Testis (tissue), 2 donors: ENCODE results near the gene CNKSR3.

ENCODE experiments used
- POLR2A ChIP-seq: fragments of 450-650 bp; IDR thresholded peaks from one replicate; pipeline ENCODE4 v1.6.1; 2017; ENCODE audit warnings: antibody characterized with exemption, mild to moderate bottlenecking, moderate library complexity
- TF ChIP-seq, protein P1 (sequence below), 3 experiments: fragments of 450-650 bp in 2 of 3; fragments of 200-600 bp in 1 of 3; sonication (generic) in 1 of 3; IDR thresholded peaks; one replicate each; pipeline ENCODE4 v1.5.1; 2016 to 2019; ENCODE audit warnings: antibody characterized with exemption in 3 of 3, mild to moderate bottlenecking in 2 of 3, moderate library complexity in 1 of 3

DNA sequence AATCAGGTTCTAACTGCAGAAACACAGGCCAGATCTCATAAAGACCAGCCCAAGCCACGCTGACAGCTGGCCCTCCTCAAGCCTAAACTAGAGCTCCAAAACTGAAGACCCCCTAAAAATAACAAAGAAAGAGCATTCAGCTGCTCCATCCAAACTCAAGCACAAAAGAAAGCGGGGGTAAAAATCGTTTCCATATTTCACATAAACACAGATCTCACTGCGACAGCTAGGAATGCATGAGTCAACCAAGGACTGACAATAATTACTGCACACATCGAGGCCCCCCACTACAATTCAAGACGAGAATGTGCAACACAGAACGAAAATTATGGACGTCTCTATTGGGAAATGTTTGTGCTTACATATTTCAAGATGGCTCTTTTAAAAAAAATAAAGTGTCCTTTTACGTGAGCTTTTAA lies 31.1 kb downstream of the CNKSR3 start:
- TF ChIP-seq, protein P1, sequence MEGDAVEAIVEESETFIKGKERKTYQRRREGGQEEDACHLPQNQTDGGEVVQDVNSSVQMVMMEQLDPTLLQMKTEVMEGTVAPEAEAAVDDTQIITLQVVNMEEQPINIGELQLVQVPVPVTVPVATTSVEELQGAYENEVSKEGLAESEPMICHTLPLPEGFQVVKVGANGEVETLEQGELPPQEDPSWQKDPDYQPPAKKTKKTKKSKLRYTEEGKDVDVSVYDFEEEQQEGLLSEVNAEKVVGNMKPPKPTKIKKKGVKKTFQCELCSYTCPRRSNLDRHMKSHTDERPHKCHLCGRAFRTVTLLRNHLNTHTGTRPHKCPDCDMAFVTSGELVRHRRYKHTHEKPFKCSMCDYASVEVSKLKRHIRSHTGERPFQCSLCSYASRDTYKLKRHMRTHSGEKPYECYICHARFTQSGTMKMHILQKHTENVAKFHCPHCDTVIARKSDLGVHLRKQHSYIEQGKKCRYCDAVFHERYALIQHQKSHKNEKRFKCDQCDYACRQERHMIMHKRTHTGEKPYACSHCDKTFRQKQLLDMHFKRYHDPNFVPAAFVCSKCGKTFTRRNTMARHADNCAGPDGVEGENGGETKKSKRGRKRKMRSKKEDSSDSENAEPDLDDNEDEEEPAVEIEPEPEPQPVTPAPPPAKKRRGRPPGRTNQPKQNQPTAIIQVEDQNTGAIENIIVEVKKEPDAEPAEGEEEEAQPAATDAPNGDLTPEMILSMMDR (IDR thresholded peaks at IDR 0.05), result no peak
- no peak for TF ChIP-seq POLR2A
